Measurements from ENCODE around the gene ATXN3.
A peak's percentile ranks its signal among the peaks of the same experiment; 100 is the strongest.

The ATXN3 gene

GRCh38 chr14:92041203-92041602 lies 65.2 kb downstream of the ATXN3 start:
- TF ChIP-seq CTCF (IDR thresholded peaks at IDR 0.05; ENCODE audit: extremely low read depth, insufficient read depth, missing control alignments), result no peak
- in situ Hi-C loops (cut with MboI; ENCODE audit: low pct_unique_long_range_greater_than_20kb, low sequenced_read_pairs, unreplicated experiment), result no loop called here
- DNase-seq (ENCODE audit: low spot score), result no peak

- TF ChIP-seq CTCF (IDR thresholded peaks at IDR 0.05; ENCODE audit: extremely low read depth, insufficient read depth, missing control alignments), result no peak
- in situ Hi-C loops (cut with MboI; ENCODE audit: low pct_unique_long_range_greater_than_20kb, low sequenced_read_pairs, unreplicated experiment), result no loop called here
- peak; percentile 38 for DNase-seq (ENCODE audit: low spot score)
These were observed 65.8 kb downstream of the ATXN3 start for GRCh38 chr14:92040431-92041051.

- no peak for TF ChIP-seq CTCF (IDR thresholded peaks at IDR 0.05; ENCODE audit: extremely low read depth, insufficient read depth, missing control alignments)
- in situ Hi-C loops (cut with MboI; ENCODE audit: low pct_unique_long_range_greater_than_20kb, low sequenced_read_pairs, unreplicated experiment), result no loop called here
- peak; percentile 91 for DNase-seq (ENCODE audit: low spot score)
These were observed 66.5 kb downstream of the ATXN3 start, which contains the start of gene TRIP11 for GRCh38 chr14:92039719-92040430. TRIP11 (minus strand) TSS chr14:92040059; CDS start chr14:92039685, 374 bp downstream.

- peak; percentile 40 for DNase-seq (ENCODE audit: low spot score)
- TF ChIP-seq CTCF (IDR thresholded peaks at IDR 0.05; ENCODE audit: extremely low read depth, insufficient read depth, missing control alignments), result no peak
- in situ Hi-C loops (cut with MboI; ENCODE audit: low pct_unique_long_range_greater_than_20kb, low sequenced_read_pairs, unreplicated experiment), result no loop called here
These were observed 67.2 kb downstream of the ATXN3 start for GRCh38 chr14:92039063-92039718.

- TF ChIP-seq CTCF (IDR thresholded peaks at IDR 0.05; ENCODE audit: extremely low read depth, insufficient read depth, missing control alignments), result no peak
- in situ Hi-C loops (cut with MboI; ENCODE audit: low pct_unique_long_range_greater_than_20kb, low sequenced_read_pairs, unreplicated experiment), result no loop called here
- DNase-seq (ENCODE audit: low spot score), result no peak
These were observed 68.4 kb downstream of the ATXN3 start for GRCh38 chr14:92037989-92038388.

- TF ChIP-seq CTCF (IDR thresholded peaks at IDR 0.05; ENCODE audit: extremely low read depth, insufficient read depth, missing control alignments), result no peak
- no peak for DNase-seq (ENCODE audit: low spot score)
- in situ Hi-C loops (cut with MboI; ENCODE audit: low pct_unique_long_range_greater_than_20kb, low sequenced_read_pairs, unreplicated experiment), result no loop called here
These were observed 70.5 kb downstream of the ATXN3 start for GRCh38 chr14:92035890-92036289.
